ENCODE measurements around the gene PRM2.
"Not testable (repeated sequence)": the region's sequence is repeated elsewhere in the genome, so short reads cannot be mapped to it uniquely, and the experiment has no call there.

PRM2 gene

GRCh38 chr16:11306997-11307638, 30.8 kb upstream of the PRM2 start:
- DNase-seq = no peak

- no peak for DNase-seq
These were observed 30.1 kb upstream of the PRM2 start for GRCh38 chr16:11306381-11306780.

- DNase-seq = no peak
These were observed 27.3 kb upstream of the PRM2 start for GRCh38 chr16:11303405-11304138.

- no peak for DNase-seq
These were observed 26.7 kb upstream of the PRM2 start for GRCh38 chr16:11302977-11303376.

GRCh38 chr16:11301645-11302501, 25.6 kb upstream of the PRM2 start:
- DNase-seq = no peak

DNA sequence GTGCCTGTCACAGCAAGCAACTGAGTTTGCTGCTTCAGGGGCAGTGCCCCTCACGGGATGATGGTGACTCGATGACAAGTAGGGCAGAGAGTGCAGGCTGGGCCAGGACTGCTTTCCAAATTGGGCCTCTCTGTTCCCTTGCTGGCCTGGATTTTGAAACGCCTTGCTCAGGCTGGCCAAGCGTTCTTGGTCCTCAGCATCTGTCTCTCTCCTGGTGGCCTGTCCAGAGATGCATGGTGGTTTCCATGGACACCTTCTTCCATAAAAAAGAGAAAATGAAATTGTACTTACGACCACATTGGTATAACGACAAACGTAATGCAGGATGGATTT, 24.2 kb upstream of the PRM2 start:
- no peak for DNase-seq

GRCh38 chr16:11299865-11300559, 23.7 kb upstream of the PRM2 start:
- DNase-seq = no peak

DNA sequence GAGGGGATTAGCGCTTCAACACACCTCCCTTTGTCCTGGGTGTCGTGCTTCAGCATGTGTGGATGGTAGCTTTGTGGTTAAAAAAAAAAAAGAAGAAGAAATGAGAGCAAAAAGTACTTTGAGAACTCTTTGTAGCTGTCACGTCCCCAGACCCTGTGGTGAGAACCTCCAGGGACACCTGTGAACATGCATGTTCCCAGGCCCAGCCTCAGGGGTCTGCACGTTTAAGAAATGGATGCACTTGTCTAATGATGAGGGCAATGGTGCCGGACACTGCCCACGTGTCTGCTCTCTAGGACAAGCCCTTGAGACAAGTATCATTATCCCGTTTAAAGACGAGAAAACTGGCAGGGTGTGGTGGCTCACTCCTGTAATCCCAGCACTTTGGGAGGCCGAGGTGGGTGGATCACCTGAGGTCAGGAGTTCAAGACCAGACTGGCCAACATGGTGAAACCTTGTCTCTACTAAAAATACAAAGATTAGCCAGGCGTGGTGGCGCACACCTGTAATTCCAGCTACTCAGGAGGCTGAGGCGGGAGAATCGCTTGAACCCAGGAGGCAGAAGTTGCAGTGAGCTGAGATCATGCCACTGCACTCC, 22.8 kb upstream of the PRM2 start:
- not testable (repeated sequence) for DNase-seq

DNA sequence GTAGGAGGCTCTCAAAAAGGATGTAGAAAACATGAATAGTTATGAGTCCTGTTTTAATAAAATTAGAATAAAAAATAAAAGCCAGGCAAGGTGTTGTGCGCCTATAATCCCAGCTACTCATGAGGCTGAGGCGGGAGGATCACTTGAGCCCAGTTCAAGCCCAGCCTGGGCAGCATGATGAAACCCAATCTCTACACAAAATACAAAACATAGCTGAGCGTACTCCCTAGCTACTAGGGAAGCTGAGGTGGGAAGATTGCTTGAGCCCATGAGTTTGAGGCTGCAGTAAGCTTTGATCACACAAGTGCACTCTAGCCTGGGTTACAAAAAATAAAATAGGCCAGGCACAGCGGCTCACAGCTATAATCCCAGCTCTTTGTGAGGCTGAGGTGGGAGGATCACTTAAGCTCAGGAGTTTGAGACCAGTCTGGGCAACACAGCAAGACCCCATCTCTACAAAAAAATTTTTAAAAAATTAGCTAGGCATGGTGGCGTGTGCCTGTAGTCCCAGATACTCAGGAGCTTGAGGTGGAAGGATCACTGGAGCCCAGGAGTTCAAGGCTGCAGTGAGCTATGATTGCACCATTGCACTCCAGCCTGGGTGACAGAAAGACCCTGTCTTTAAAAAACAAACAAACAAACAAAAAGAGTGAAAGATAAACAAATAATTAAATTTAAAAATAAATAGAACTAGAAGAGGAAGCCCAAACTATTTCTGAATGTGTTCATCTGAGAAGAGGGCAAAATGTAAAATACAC, 22.0 kb upstream of the PRM2 start:
- DNase-seq = no peak

DNA sequence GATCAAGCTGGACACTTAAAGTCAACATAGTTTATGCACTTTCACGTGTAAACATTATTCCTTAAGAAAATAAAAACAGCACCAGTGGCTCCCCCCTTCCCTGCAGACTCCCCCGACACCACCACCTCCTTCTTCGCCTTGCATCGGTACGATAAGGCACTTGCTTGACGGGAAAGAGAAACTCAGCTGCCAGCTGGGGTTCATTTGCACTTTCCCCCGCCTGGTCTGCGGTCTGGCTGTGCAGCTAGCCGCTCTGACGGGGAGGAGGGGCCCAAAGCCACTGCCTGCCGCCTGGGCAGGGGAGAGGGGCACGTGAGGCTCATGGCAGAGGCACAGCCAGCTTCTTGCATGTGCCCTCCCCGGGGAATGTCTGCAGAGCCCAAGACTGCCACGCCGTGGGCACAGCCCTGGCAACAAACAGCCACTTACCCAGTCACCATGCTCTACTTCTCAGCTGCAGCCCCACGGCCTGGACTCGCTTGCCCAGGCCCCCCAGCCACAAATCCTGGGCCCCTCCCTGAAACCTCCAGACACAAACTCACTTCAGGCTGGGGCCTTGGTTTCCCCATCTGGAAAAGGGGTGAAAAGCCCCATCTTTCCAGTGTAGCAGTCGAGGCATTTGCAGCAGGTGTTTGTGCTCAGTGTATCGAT, 21.3 kb upstream of the PRM2 start:
- DNase-seq = peak; percentile 86

DNA sequence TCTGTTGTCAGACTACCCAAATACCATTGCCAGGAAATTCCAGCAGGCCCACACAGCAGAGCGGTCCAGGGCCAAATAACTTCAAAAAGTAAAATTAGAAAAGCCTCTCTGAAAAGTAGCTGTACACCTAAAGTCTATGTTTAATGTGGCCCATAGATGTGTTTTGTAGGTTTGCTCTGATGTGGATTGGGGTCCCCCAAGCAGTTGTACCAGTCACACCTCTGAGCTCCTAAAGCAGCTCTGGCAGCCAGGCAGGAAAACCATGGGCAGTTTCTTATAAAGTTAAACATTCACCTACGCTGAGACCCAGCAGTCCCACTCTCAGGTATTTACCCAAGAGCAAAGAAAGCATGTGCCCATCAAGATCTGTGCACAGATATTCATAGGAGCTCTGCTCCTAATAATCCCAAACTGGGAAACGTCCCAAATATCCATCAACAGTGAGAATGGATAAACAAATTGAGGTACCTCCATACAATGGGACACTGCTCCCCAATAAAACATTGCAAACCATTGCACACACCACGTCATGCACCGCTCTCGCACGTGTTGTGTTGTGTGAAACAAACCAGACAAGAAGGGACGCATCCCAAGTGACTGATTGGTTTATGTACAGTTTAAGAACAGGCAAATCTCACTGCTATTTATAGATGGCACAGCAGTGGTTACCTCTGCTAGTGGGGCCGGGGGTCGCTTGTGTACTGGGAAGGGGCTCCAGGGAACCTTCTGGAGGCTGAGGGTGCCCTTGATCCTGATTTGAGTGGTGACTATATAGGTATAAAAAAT, 20.6 kb upstream of the PRM2 start:
- no peak for DNase-seq

GRCh38 chr16:11296351-11296705, 20.0 kb upstream of the PRM2 start:
- no peak for DNase-seq

DNA sequence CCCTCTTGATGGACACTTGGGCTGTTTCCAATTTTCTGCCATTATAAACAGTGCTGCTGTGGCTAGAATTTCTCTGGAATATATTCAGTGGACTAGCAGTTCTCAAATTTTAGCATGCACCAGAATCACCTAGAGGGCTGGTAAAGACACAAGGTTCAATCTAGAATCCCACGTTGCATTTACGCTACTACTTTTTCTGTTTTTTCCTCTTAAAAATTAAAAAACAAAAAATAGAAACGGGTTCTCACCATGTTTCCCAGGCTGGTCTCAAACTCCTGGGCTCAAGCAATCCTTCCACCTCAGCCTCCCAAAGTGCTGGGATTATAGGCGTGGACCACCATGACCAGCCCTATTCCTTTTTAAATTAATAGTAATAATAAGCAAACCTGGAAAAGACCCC, 19.4 kb upstream of the PRM2 start:
- no peak for DNase-seq

DNA sequence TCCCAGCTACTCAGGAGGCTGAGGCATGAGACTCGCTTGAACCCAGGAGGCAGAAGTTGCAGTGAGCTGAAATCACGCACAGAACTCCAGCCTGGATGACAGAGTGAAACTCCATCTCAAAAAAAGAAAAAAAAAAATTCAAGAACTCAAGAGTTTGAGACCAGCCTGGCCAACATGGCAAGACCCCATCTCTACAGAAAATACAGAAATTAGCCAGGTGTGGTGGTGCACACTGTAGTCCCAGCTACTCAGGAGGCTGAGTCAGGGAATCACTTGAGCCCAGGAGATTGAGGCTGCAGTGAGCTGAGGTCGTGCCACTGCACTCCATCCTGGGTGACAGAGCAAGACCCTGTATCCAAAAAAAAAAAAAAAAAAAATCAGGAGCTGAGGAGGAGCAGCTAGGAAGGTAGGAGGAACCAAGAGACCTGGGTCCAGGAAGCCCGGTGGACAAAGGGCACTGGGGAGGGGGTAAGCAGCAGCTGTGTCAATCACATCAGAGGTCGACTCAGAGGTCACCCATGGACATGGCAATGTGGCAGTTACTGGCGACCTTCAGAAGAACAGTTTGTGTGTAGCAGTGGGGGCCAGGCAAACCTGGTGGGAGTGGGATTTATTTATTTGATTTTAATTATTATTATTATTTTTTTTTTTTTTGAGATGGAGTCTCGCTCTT, 15.9 kb upstream of the PRM2 start:
- DNase-seq = no peak

- DNase-seq = no peak
These were observed 14.9 kb upstream of the PRM2 start for GRCh38 chr16:11291091-11291703.

GRCh38 chr16:11290102-11290893, 14.0 kb upstream of the PRM2 start:
- DNase-seq = no peak

GRCh38 chr16:11289696-11290095, 13.4 kb upstream of the PRM2 start:
- DNase-seq = not testable (repeated sequence)

DNA sequence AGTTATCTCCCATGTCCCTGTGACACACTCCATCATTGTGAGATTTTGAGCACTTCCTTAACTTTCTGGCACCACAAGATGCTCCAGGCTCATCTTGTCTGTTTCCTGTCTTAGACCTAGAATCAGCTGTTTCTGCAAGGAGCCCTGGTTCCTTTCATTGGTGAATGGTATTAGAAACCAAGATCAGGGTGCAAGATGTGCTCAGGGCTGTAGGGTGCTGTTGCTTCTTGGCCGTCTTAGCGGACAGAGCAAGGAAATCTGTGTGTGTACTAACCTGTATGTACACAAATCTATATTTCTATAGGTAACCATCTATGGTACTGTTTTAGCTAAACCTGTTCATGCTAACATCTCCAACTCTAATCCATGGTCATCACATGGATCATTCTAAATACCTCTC, 12.9 kb upstream of the PRM2 start:
- DNase-seq = no peak

- DNase-seq = no peak
These were observed 9.6 kb upstream of the PRM2 start for GRCh38 chr16:11285842-11286241.

Data from GDM1 (cell line).